Putamen (tissue), 1 donor: ENCODE results near the gene MBIP.

Experiments used
- DNase-seq: peaks from one replicate; pipeline ENCODE4 v3.0.0-alpha.2; 2016; ENCODE audit warnings: low spot score

MBIP gene

GRCh38 chr14:36264107-36264506 is 56.3 kb downstream of the MBIP start:
- DNase-seq = no peak

- DNase-seq = no peak
These were observed 59.3 kb downstream of the MBIP start for GRCh38 chr14:36260970-36261640.

- DNase-seq = no peak
These were observed 62.2 kb downstream of the MBIP start for GRCh38 chr14:36258241-36258640.

GRCh38 chr14:36256126-36256801 is 64.2 kb downstream of the MBIP start:
- no peak for DNase-seq

- DNase-seq = no peak
These were observed 66.3 kb downstream of the MBIP start for GRCh38 chr14:36254020-36254624.
